ENCODE results near the gene STRN.
"Not testable (repeated sequence)": the region's sequence is repeated elsewhere in the genome, so short reads cannot be mapped to it uniquely, and the experiment has no call there.

The STRN gene

GRCh38 chr2:36892805-36893204 is 73.5 kb downstream of the STRN start:
- Histone ChIP-seq H3K27ac (replicated peaks) (no peak overlapping the region), H3K4me3 (replicated peaks; ENCODE audit: insufficient read depth, low read length) (no peak overlapping the region)
- no peak for TF ChIP-seq REST (IDR thresholded peaks at IDR 0.05; ENCODE audit: insufficient replicate concordance, low read depth)

GRCh38 chr2:36889795-36890194 is 76.5 kb downstream of the STRN start:
- DNase-seq (ENCODE audit: low read depth in 1 of 2, low spot score in 1 of 2): peak; percentile 57 to 63
- H3K27ac ChIP-seq (replicated peaks): peak overlapping the region; percentile 17; the same call in 1 of the 2 replicates
- no peaks in the 10 kb centered on the region for H3K27me3 ChIP-seq (ENCODE audit: insufficient read depth, poor library complexity, severe bottlenecking)
- no peak for TF ChIP-seq REST (IDR thresholded peaks at IDR 0.05; ENCODE audit: insufficient replicate concordance, low read depth)
- TF ChIP-seq GABPA (IDR thresholded peaks at IDR 0.05; ENCODE audit: low read depth): no peak
- no peak for TF ChIP-seq SPI1 (IDR thresholded peaks at IDR 0.05; ENCODE audit: borderline replicate concordance, low read depth)
- TF ChIP-seq POLR2AphosphoS5 (IDR thresholded peaks at IDR 0.05; ENCODE audit: low read depth): no peak
- TF ChIP-seq CTCF (IDR thresholded peaks at IDR 0.05; ENCODE audit: insufficient read depth, low read length): no peak
- H3K4me3 ChIP-seq (replicated peaks; ENCODE audit: insufficient read depth, low read length): no peak overlapping the region

More at GRCh38 chr2:36892805-36893204, 73.5 kb downstream of the STRN start:
- no peaks in the 10 kb centered on the region for H3K27me3 ChIP-seq (ENCODE audit: insufficient read depth, poor library complexity, severe bottlenecking)
- no peak for DNase-seq (ENCODE audit: low read depth in 1 of 2, low spot score in 1 of 2)

- H3K27ac ChIP-seq (replicated peaks); H3K4me3 ChIP-seq (replicated peaks; ENCODE audit: insufficient read depth, low read length); H3K27me3 ChIP-seq (ENCODE audit: insufficient read depth, poor library complexity, severe bottlenecking); DNase-seq (ENCODE audit: low read depth in 1 of 2, low spot score in 1 of 2): not testable (repeated sequence)
Observed at GRCh38 chr2:36887095-36887494, 79.2 kb downstream of the STRN start.

- no peak overlapping the region for H3K4me3 ChIP-seq (replicated peaks; ENCODE audit: insufficient read depth, low read length)
- no peak overlapping the region for H3K27ac ChIP-seq (replicated peaks)
- no peaks in the 10 kb centered on the region for H3K27me3 ChIP-seq (ENCODE audit: insufficient read depth, poor library complexity, severe bottlenecking)
- no peak for TF ChIP-seq GABPA (IDR thresholded peaks at IDR 0.05; ENCODE audit: low read depth)
- TF ChIP-seq SPI1 (IDR thresholded peaks at IDR 0.05; ENCODE audit: borderline replicate concordance, low read depth): no peak
- TF ChIP-seq CTCF (IDR thresholded peaks at IDR 0.05; ENCODE audit: insufficient read depth, low read length): no peak
- no peak for TF ChIP-seq REST (IDR thresholded peaks at IDR 0.05; ENCODE audit: insufficient replicate concordance, low read depth)
- TF ChIP-seq POLR2AphosphoS5 (IDR thresholded peaks at IDR 0.05; ENCODE audit: low read depth): no peak
- DNase-seq (ENCODE audit: low read depth in 1 of 2, low spot score in 1 of 2): no peak
Observed at GRCh38 chr2:36886664-36887063, 79.7 kb downstream of the STRN start.

All from HL-60 (cell line).